ENCODE measurements around the gene ZNF575. TPM values are rescaled to one million over a fixed set of nuclear protein-coding genes. Genes with fewer than 3 reads are reported as not detected.
A peak's percentile ranks its signal among the peaks of the same experiment; 100 is the strongest.

Gene ZNF575
- polyA plus RNA-seq, 3 donors: 0.25 to 0.79 (median 0.29) TPM

- H3K4me3 Mint-ChIP-seq: no peak overlapping the region
- TF ChIP-seq, protein P1, sequence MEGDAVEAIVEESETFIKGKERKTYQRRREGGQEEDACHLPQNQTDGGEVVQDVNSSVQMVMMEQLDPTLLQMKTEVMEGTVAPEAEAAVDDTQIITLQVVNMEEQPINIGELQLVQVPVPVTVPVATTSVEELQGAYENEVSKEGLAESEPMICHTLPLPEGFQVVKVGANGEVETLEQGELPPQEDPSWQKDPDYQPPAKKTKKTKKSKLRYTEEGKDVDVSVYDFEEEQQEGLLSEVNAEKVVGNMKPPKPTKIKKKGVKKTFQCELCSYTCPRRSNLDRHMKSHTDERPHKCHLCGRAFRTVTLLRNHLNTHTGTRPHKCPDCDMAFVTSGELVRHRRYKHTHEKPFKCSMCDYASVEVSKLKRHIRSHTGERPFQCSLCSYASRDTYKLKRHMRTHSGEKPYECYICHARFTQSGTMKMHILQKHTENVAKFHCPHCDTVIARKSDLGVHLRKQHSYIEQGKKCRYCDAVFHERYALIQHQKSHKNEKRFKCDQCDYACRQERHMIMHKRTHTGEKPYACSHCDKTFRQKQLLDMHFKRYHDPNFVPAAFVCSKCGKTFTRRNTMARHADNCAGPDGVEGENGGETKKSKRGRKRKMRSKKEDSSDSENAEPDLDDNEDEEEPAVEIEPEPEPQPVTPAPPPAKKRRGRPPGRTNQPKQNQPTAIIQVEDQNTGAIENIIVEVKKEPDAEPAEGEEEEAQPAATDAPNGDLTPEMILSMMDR (IDR thresholded peaks at IDR 0.05): no peak
- no peaks in the 10 kb centered on the region for H3K9me3 Mint-ChIP-seq
- H3K27me3 Mint-ChIP-seq (ENCODE audit: low read depth in 3 of 3): peaks cover 0 to 3% (median 0%) of the 10 kb centered on the region in 3 donors
- Histone ChIP-seq H3K9me3 (replicated peaks in 1 of 2; ENCODE audit: control insufficient read depth in 1 of 2, insufficient read depth in 1 of 2, low read length in 2 of 2) (no peaks in the 10 kb centered on the region), H2AFZ (ENCODE audit: insufficient read depth, low read depth, low read length, poor library complexity, severe bottlenecking) (no peak overlapping the region), H3K4me3 (replicated peaks in 1 of 3; ENCODE audit: low read depth in 2 of 3, low read length in 3 of 3) (no peak overlapping the region), H3K36me3 (replicated peaks in 1 of 2; ENCODE audit: control insufficient read depth in 1 of 2, insufficient read depth in 2 of 2, low read length in 2 of 2) (peaks cover 56 to 85% of the 10 kb centered on the region in 2 donors), H3K4me1 (ENCODE audit: control insufficient read depth in 1 of 2, insufficient read depth in 2 of 2, low read length in 2 of 2) (no peaks in the 10 kb centered on the region), H4K20me1 (ENCODE audit: insufficient read depth, low read length) (no peaks in the 10 kb centered on the region), H3K79me2 (ENCODE audit: insufficient read depth, low read length) (no peaks in the 10 kb centered on the region), H3K27me3 (ENCODE audit: control insufficient read depth in 2 of 2, insufficient read depth in 2 of 2, low read length in 2 of 2) (no peaks in the 10 kb centered on the region), H3K27ac (ENCODE audit: low read depth in 1 of 2, low read length in 2 of 2) (peak overlapping the region in 1 of 2 donors; percentile 31), H3K9ac (ENCODE audit: insufficient read depth, low read length, poor library complexity, severe bottlenecking) (no peak overlapping the region), H3K4me2 (replicated peaks; ENCODE audit: extremely low read depth, low read length, poor library complexity, severe bottlenecking) (no peak overlapping the region)
- no peaks in the 10 kb centered on the region for H3K4me1 Mint-ChIP-seq
- peak overlapping the region in 1 of 7 donors; percentile 71 for H3K27ac Mint-ChIP-seq
- WGBS (ENCODE audit: insufficient coverage): 96% methylated on average over 3 of the region's 4 CpGs
- intact Hi-C loops (cut with micrococcal nuclease): loop anchor here (2.0 kb wide), 1 partner anchor 41 kb away; no protein-coding TSS in a partner anchor
- peaks cover 68 to 82% of the 10 kb centered on the region in 2 donors for H3K36me3 Mint-ChIP-seq
- no peak for DNase-seq
Measured at GRCh38 chr19:43553656-43554055, 20.7 kb downstream of the ZNF575 start.

DNA sequence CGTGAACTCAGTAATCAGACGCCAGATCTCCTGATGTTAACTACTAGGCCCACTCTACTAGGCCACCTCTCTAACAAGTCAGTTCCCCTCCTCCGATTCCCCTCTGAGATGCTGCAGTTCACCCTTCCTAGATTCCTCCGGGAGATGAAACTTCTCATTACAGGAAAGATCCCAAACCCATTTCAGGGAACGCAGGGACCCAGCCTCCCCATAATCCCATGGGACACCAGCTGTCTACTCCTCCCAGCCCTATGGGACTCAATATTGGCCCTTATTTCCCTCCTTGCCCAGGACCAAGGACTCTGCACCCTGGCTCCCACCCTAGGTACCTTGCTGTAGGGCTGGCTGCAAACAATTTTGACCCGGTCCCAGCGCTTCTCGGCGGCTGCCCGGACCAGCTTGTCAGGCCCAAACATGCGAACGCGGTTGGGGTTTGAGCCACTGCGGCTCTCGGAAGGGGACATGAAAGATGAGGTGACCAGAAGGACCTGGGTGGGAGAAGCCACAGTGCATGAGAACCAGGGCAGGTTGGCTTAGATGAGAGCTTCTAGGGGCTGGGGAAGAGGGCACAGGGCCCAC, 21.4 kb downstream of the ZNF575 start:
- H3K9me3 ChIP-seq (replicated peaks in 1 of 2; ENCODE audit: control insufficient read depth in 1 of 2, insufficient read depth in 1 of 2, low read length in 2 of 2): no peaks in the 10 kb centered on the region
- H3K36me3 Mint-ChIP-seq: peaks cover 66 to 82% of the 10 kb centered on the region in 2 donors
- H3K27ac Mint-ChIP-seq: peak overlapping the region in 1 of 7 donors; percentile 64
- no peak for DNase-seq
- no peaks in the 10 kb centered on the region for H3K4me1 ChIP-seq (ENCODE audit: control insufficient read depth in 1 of 2, insufficient read depth in 2 of 2, low read length in 2 of 2)
- TF ChIP-seq, protein P1 (IDR thresholded peaks at IDR 0.05): no peak
- no peak overlapping the region for H3K27ac ChIP-seq (ENCODE audit: low read depth in 1 of 2, low read length in 2 of 2)
- no peak overlapping the region for H2AFZ ChIP-seq (ENCODE audit: insufficient read depth, low read depth, low read length, poor library complexity, severe bottlenecking)
- H3K27me3 Mint-ChIP-seq (ENCODE audit: low read depth in 3 of 3): peaks cover 0 to 3% (median 0%) of the 10 kb centered on the region in 3 donors
- H3K4me2 ChIP-seq (replicated peaks; ENCODE audit: extremely low read depth, low read length, poor library complexity, severe bottlenecking): no peak overlapping the region
- peaks cover 55 to 78% of the 10 kb centered on the region in 2 donors for H3K36me3 ChIP-seq (replicated peaks in 1 of 2; ENCODE audit: control insufficient read depth in 1 of 2, insufficient read depth in 2 of 2, low read length in 2 of 2)
- intact Hi-C loops (cut with micrococcal nuclease): loop anchor here (2.0 kb wide), 1 partner anchor 40 kb away; no protein-coding TSS in a partner anchor
- no peak overlapping the region for H3K4me3 Mint-ChIP-seq
- no peak overlapping the region for H3K4me3 ChIP-seq (replicated peaks in 1 of 3; ENCODE audit: low read depth in 2 of 3, low read length in 3 of 3)
- H3K4me1 Mint-ChIP-seq: no peaks in the 10 kb centered on the region
- WGBS (ENCODE audit: insufficient coverage): 99% methylated on average over 15 of the region's 15 CpGs
- no peaks in the 10 kb centered on the region for H3K9me3 Mint-ChIP-seq
- H3K79me2 ChIP-seq (ENCODE audit: insufficient read depth, low read length): no peaks in the 10 kb centered on the region
- no peaks in the 10 kb centered on the region for H4K20me1 ChIP-seq (ENCODE audit: insufficient read depth, low read length)
- H3K27me3 ChIP-seq (ENCODE audit: control insufficient read depth in 2 of 2, insufficient read depth in 2 of 2, low read length in 2 of 2): no peaks in the 10 kb centered on the region
- no peak overlapping the region for H3K9ac ChIP-seq (ENCODE audit: insufficient read depth, low read length, poor library complexity, severe bottlenecking)
